Measurements from ENCODE around the gene PTGIS.
A peak's percentile ranks its signal among the peaks of the same experiment; 100 is the strongest.

PTGIS gene

GRCh38 chr20:49557449-49557848, 10.5 kb downstream of the PTGIS start:
- no peak for DNase-seq

DNA sequence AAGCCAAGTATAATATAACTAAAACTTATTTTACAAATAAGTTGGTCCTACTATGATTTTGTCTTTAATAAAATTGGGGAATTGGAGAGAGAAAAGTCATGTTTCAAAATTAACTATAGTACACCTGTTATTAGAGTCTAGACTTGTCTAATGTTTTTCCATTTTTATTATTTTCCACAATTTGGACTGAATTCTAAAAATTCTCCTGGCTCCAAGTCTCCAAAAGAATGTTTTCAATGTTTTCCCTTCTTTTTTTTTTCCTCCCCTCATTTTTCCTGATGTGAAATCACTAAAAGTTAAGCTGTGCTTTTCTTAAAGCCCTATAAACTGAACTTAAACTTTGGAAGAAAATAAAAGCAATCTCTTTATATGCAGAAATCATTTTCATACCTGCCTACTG, 11.3 kb downstream of the PTGIS start:
- no peak for DNase-seq

- DNase-seq, result no peak
These were observed 18.0 kb downstream of the PTGIS start for GRCh38 chr20:49549801-49550551.

DNA sequence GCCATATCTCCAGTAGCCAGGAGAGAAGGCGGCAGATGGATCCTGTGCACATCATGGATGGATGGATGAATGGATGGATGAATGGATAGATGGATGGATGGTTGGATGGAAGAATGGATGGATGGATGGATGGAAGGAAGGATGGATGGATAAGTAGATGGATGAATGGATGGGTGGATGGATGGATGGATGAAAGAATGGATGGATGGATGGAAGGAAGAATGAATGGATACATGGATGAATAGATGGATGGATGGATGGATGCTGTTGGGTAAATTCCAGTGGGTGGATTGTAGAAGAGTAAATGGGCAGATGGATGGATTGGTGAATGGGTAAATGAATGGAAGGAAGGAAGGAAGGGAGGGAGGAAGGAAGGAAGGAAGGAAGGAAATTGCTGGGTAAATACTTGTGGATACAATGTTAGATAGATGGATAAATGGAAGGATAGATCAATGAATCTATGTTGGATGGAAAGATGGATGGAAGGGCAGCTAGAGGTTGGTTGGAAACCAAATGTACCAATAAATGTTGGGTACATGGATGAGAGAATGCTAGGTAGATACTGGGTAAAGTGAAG, 19.5 kb downstream of the PTGIS start:
- no peak for DNase-seq

DNA sequence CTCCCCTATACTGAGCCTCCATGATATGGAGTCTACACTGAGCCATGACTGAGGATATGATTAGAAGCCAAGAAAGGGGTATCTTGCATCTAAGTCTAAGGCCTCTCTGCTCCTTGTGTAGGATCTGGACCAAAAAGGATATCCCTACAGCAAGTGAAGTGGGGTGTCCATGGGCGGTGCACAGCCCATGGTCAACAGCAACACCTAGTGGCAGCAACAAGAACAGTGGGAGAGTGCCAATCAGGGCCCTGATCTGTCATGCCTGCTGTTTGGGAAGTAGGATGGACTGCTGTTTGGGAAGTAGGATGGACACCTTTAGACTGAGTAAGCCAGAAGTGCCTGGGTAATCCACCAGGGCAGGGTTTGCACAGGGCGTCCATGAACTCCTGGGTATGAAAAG, 22.4 kb downstream of the PTGIS start:
- no peak for DNase-seq

DNA sequence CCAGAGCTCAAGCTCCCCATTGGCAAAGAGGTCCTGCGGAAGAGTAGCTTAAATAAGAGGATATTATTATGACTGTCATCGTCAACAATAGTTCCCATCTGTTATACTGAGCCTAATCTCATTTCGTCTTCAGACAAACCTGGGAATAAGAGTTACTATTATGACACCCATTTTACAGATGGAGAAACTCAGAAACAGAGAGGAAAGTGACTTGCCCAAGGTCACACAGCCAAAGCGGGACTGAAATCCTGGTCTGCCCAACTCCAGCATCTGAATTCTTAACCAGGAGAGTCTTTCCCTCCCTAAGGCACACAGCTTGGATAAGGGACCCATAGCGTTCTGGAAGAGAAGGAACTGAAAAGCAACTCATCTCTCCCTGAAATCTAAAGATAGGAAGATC, 23.4 kb downstream of the PTGIS start:
- no peak for DNase-seq

DNA sequence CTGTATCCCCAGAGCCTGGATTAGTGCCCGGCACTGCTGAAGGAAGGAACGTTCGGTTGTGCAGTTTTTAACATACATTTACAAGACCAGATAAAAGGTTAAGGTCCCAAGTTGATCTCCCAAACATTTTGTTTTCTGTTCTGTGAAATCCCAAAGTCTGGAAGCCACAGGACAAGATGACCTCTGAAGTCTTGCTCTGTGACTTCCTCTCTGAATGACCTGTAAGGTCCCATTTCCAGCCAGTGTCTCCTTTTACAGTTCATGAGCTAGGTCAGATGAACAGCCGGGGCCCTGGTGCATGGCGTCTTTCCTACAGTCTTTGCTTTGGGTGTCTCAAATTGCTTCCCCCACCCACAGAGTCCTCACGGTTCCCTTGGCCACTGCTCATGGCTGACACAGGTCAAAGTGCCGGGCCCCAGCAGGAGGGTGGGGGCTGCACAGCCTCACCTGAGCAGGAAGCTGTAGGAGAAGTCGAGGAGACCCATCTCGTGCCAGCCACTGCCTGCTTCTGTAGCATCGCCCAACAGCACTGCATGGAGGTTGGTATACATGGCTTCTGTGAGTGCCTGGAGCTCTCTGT, 24.0 kb downstream of the PTGIS start:
- DNase-seq, result no peak

DNA sequence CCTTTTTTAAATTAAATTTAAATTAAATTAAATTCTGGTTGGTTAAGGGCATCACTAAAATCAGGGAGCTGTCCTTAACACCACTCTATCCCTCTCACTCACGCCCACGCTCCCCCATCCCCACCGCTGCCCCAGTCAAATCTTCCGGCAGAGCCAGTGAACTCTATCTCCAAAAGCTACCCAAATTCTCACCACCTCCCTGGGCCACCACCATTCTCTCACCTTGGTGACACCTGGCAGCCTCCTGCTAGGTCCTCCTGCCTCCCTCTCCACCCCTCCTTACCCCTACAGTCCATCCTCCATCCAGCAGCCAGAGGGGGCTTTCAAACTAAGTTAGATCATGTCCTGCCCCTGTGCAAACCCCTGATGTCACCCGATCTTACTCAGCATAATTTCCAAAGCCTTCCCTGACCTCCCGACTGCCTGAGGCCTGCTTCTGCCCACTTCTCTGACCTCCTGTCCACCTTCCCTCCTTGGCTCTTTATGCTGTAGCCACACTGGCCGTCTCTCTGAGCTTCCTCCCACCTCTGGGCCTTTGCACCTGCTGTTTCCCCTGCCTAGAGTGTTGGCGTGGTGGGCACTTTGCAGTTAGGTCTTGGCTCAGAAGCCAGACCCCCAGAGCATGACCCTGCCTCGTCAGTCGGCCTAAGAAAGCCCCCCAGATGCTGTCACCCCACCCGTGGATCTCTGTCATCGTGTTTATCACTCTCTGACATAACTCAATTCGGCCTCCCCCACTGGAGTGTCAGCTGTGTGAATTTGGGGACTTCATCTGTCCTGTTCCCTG, 24.7 kb downstream of the PTGIS start:
- no peak for DNase-seq

- DNase-seq, result no peak
These were observed 25.4 kb downstream of the PTGIS start for GRCh38 chr20:49542514-49542991.

DNA sequence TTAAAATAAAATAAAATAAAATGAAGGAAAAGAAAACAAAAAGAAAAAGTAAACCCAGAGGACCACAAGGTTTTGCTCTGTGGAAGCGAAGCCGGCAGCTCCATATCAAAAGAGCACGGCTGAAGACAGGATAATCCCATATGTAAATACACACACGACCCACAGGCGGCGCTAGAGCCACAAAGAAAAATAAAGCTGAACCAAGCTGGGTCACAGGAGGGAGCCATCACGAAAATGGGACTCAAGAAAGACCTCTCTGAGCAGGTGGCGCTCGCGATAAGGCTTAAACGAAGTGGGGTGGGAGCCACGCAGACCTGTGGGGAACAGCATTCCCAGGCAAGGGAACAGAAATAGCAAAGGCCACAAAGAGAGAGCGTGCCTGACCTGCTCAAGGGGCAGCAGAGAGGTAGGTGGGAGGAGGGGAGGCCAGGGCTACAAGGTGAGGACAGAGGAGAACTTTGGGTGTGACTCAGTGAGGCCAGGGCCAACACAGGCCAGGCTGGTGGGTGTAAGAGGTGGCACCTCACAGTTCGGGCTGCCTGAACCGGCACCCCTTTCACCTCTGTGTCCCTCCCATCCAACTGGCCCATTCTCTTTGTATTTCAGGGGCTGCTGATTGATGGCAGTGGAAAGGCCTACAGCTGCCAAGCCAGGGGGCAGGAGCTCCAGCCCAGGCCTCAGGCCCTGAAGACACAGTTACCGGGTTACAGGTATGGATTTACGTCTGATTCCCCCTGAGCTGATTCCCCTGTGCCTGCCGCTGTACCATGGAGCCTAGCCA, 26.0 kb downstream of the PTGIS start:
- peak in 3 of 6 experiments; percentile 8 to 21 (median 11) for DNase-seq

DNA sequence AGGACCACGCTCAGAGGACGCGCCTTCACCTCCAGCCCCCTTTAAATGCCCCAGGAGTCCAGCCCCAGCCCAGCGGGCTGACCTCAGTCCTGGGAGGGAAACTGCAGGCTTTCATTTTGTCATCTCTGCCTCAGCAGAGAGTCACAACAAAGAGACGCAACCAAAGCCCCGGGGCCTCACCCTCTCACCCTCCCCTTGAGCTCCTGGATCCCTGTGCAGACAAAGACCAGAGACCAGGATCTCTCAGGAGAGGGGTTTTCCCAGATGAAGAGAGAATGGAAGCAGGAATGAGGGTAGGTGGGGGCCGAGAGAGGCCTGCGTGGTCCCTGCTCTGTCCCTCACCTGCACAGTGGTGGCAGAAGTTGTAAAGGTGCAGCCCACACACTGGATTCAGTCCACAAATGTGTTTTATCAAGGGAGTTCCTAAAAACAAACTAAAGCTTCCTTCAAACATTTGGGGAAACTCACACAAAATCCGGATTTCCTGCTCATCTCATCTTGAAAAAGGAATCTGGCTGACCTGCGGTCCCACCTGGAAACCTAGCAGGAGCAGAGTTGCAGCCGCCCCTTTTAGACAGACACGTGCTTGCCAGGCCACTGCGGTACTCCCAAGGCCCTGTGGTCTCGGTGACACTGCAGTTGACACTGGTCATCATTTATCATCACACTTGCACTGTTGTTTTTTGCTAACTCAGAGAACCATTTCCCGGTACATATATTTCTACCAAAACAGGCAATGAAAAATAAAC, 27.1 kb downstream of the PTGIS start:
- no peak for DNase-seq

DNA sequence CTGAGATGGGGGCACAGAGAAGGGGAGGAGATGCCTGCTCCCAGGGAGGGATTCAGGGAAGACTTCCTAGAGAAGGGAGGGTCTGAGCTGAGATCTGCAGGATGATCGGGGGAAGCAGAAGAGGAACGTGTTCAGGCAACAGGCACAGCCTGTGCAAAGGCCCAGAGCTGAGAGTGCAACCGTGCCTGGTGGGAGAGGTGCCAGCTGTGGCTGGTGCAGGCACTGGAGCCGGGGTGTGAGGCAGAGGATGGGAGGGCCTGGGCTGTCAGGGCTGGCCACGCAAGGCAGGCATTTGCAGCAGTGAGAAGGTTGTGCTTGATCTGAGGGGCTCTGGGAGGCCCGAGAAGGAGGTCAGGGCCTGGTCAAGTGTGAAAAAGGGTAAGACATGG, 27.7 kb downstream of the PTGIS start:
- no peak for DNase-seq

GRCh38 chr20:49539481-49540231, 28.3 kb downstream of the PTGIS start:
- no peak for DNase-seq

DNA sequence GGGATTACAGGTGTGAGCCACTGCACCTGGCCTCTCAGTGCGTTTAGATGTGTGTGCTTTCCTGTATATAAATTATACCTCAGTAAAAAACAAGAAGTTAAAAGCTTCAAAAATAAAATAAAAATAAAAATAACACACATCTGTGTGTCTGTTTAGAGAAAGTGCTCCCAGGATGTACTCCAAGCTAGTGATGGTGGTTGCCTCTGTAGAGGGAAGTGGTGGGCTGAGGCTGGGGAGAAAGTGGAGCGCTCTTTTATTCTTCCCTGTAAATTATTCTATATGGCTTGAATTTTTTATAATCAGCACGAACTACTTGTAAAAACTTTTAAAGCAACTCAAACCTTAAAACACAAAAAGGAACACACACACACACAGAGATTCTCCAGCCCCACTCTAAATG, 29.0 kb downstream of the PTGIS start:
- no peak for DNase-seq

DNA sequence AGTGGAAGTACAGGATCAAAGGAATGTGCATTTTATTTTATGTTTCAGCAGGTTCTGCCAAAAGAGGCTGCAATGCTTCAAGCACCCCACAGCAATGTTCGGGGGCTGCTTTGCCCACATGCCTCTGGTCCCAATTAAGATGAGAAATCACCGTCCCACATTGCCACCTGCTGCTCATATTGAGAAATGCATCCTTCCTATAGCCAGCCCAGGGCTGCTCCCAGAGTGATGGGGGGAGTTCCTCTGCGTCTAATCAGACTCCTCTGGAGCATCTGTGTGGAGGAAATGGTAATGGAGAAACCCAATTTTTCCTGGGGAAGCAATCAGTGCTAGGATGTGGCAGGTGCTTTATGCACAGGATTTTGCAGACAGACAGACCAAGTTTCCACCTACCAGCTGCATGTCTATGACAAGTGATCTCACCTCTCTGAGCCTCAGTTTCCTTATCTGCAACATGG, 33.7 kb downstream of the PTGIS start:
- DNase-seq, result peak; percentile 3 to 46 (median 10)

DNA sequence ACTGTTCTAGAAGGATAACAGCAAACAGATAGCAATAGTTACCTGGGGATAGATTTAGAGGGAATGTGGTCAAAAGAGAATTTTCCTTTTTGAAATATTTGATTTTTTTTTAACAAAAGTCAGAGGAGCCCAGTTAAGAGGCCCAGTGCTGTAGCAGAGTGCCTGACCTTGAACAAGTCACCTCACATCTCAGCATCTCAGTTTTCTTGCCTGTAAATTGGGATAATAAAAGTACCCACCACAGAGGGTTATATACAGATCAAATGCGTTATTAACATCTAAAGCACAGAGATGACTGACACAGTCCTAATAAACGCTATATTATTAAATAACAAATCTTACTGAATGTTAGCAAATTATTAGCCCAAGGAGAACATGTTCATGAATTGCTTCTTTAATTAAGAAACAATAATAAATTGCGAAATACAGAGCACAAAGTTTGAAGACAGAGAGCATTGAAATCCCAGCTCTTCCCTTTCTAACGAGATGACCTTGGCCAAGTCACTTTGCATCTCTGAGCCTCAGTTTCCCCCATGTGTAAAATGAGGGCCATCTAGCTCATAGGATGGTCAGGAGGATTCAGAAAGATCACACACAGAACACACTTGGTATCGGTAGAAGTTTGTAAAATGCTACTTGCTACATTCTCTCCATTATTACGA, 35.5 kb downstream of the PTGIS start:
- DNase-seq, result no peak

DNA sequence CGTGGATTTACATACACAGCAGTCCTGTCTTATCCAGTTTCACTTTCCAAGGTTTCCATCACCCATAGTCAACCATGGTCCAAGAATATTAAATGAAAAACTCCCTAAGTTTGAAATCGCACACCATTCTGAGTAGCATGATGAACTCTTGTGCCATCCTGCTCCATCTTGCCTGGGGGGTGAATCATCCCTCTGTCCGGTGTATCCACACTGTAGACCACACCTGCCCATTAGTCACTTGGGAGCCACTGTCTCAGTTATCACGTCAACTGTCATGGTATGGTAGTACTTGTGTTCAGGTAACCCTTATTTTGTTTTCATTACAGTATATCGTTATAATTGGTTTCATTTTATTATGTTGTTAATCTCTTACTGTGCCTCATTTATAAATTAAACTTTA, 38.5 kb downstream of the PTGIS start:
- DNase-seq, result no peak

GRCh38 chr20:49526568-49526967, 41.4 kb downstream of the PTGIS start:
- DNase-seq, result no peak

GRCh38 chr20:49526056-49526455, 41.9 kb downstream of the PTGIS start:
- no peak for DNase-seq

- no peak for DNase-seq
These were observed 44.1 kb downstream of the PTGIS start for GRCh38 chr20:49523767-49524360.

Measured in stimulated activated naive CD4-positive, alpha-beta T cell (primary cell).